Measurements from ENCODE around the gene ZNF526. TPM values are rescaled to one million over a fixed set of nuclear protein-coding genes. Genes with fewer than 3 reads are reported as not detected.
A peak's percentile ranks its signal among the peaks of the same experiment; 100 is the strongest.

Gene ZNF526
- total and polyA plus RNA-seq, 9 of the 15 experiments (the other 6 are each of a cell fraction or from before 2014, with no cell fraction given) = 1.3 to 17.9 (median 6.2) TPM

GRCh38 chr19:42245231-42245630 is 25.1 kb downstream of the ZNF526 start:
- Histone ChIP-seq H3K4me3 (peak overlapping the region; percentile 79; the same call in 1 of the 2 replicates), H3K79me2 (ENCODE audit: control insufficient read depth, insufficient read depth, low read length) (peaks cover 40% of the 10 kb centered on the region), H3K4me2 (ENCODE audit: insufficient read depth, low read length) (peak overlapping the region; percentile 68), H3K27ac (ENCODE audit: extremely low read depth, low read depth, low read length) (peak overlapping the region; percentile 29), H3K4me1 (replicated peaks in 1 of 2; ENCODE audit: control insufficient read depth in 2 of 2, insufficient read depth in 2 of 2, low read length in 2 of 2) (peaks cover 7 to 39% of the 10 kb centered on the region in 2 experiments; a peak in 4 of 5 replicates), H3K36me3 (ENCODE audit: control insufficient read depth, insufficient read depth, low read length) (peaks cover 34% of the 10 kb centered on the region), H3K9me1 (ENCODE audit: control insufficient read depth, insufficient read depth, low read length) (no peaks in the 10 kb centered on the region), H2AFZ (ENCODE audit: low read depth, low read length) (peak overlapping the region; percentile 89), H3K9ac (ENCODE audit: insufficient read depth in 1 of 2, low read depth in 2 of 2, low read length in 2 of 2) (peak overlapping the region; percentile 31 to 46; a peak in 3 of 4 replicates), H4K20me1 (replicated peaks; ENCODE audit: control insufficient read depth, insufficient read depth, low read length) (no peaks in the 10 kb centered on the region), H3K9me3 (replicated peaks; ENCODE audit: control insufficient read depth, insufficient read depth, low read depth, low read length) (no peaks in the 10 kb centered on the region), H3K27me3 (ENCODE audit: control insufficient read depth in 2 of 2, insufficient read depth in 2 of 2, low read length in 2 of 2) (no peaks in the 10 kb centered on the region)
- FAIRE-seq (no peak), ATAC-seq (no peak), DNase-seq (ENCODE audit: extremely low read depth in 1 of 4, low spot score in 3 of 4) (no peak)
- CTCF ChIA-PET (ENCODE audit: low intra/inter-chr PET ratio) = interaction anchor here (2.2 to 4.0 kb wide), 3 partner anchors 35 to 113 kb away, joined by 5 to 24 read pairs (median 6); partner anchors contain the start of gene POU2F2
- in situ Hi-C loops (cut with MboI) (no loop called here), intact Hi-C loops (cut with micrococcal nuclease) (no loop called here)
- no TSS peak for BruUV-seq (replicated peaks)
- 79% methylated on average over 10 of the region's 10 CpGs for WGBS (ENCODE audit: insufficient coverage, low coverage, missing lambda C conversion rate)
- TF ChIP-seq ZNF212 (CRISPR knock-in tag; IDR thresholded peaks at IDR 0.05) (no peak), SRSF9 (IDR thresholded peaks at IDR 0.05; ENCODE audit: borderline replicate concordance, low read depth, low read length) (no peak), XRCC5 (IDR thresholded peaks at IDR 0.05; ENCODE audit: low read depth, low read length) (no peak), SAFB (IDR thresholded peaks at IDR 0.05; ENCODE audit: borderline replicate concordance, low read depth, low read length) (no peak), ZNF780A (CRISPR knock-in tag; IDR thresholded peaks at IDR 0.05) (no peak), E2F1 (CRISPR knock-in tag; IDR thresholded peaks at IDR 0.05) (no peak), ZC3H8 (IDR thresholded peaks at IDR 0.05) (no peak), ZNF316 (IDR thresholded peaks at IDR 0.05) (no peak), POU5F1 (IDR thresholded peaks at IDR 0.05; ENCODE audit: borderline replicate concordance, low read depth, low read length, partially characterized antibody) (no peak), ZNF77 (CRISPR knock-in tag; IDR thresholded peaks at IDR 0.05) (no peak), ELK1 (CRISPR knock-in tag; IDR thresholded peaks at IDR 0.05) (no peak), MECOM (CRISPR knock-in tag; IDR thresholded peaks at IDR 0.05) (no peak)
- TF ChIP-seq, protein P1, sequence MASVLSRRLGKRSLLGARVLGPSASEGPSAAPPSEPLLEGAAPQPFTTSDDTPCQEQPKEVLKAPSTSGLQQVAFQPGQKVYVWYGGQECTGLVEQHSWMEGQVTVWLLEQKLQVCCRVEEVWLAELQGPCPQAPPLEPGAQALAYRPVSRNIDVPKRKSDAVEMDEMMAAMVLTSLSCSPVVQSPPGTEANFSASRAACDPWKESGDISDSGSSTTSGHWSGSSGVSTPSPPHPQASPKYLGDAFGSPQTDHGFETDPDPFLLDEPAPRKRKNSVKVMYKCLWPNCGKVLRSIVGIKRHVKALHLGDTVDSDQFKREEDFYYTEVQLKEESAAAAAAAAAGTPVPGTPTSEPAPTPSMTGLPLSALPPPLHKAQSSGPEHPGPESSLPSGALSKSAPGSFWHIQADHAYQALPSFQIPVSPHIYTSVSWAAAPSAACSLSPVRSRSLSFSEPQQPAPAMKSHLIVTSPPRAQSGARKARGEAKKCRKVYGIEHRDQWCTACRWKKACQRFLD (CRISPR knock-in tag; IDR thresholded peaks at IDR 0.05) = no peak
- POLR2A ChIA-PET = interaction anchor here (0.6 to 11.7 kb wide), 7 partner anchors 10 to 45 kb away, joined by 3 to 116 read pairs (median 4); partner anchors contain the start of genes CIC and DEDD2

All from K562 (cell line).